ENCODE data around the gene MYO3B. TPM values are rescaled to one million over a fixed set of nuclear protein-coding genes. Genes with fewer than 3 reads are reported as not detected.

Gene MYO3B
- total RNA-seq, 1 donor from 2014 or later = 27.3 TPM

- Histone ChIP-seq H3K4me1 (no peaks in the 10 kb centered on the region), H3K27me3 (no peaks in the 10 kb centered on the region), H3K4me3 (no peak overlapping the region), H3K79me2 (ENCODE audit: low read depth) (no peaks in the 10 kb centered on the region), H4K20me1 (ENCODE audit: low read depth) (no peaks in the 10 kb centered on the region), H3K9ac (no peak overlapping the region), H2AFZ (replicated peaks) (no peak overlapping the region), H3K9me3 (ENCODE audit: low read depth) (no peaks in the 10 kb centered on the region), H3K27ac (no peak overlapping the region), H3K4me2 (no peak overlapping the region), H3F3A (ENCODE audit: low read depth) (no peaks in the 10 kb centered on the region), H3K36me3 (peaks cover 7% of the 10 kb centered on the region)
- DNase-seq (ENCODE audit: low spot score) = no peak
- Mint-ChIP-seq H3K36me3 (peaks cover 3% of the 10 kb centered on the region), H3K4me3 (no peak overlapping the region), H3K27me3 (ENCODE audit: insufficient read depth, low read depth) (peaks cover 3% of the 10 kb centered on the region), H3K27ac (no peak overlapping the region), H3K4me1 (no peaks in the 10 kb centered on the region), H3K9me3 (peaks cover 32% of the 10 kb centered on the region)
- no peak for TF ChIP-seq CTCF (IDR thresholded peaks at IDR 0.05)
- TF ChIP-seq EZH2 (IDR thresholded peaks at IDR 0.05) = no peak
- no peak for TF ChIP-seq EZH2phosphoT487 (IDR thresholded peaks at IDR 0.05)
Measured at GRCh38 chr2:170190172-170190571, 12.2 kb downstream of the MYO3B start.

- no peak overlapping the region for H3K27ac ChIP-seq
- H4K20me1 ChIP-seq (ENCODE audit: low read depth) = no peaks in the 10 kb centered on the region
- H3K79me2 ChIP-seq (ENCODE audit: low read depth) = no peaks in the 10 kb centered on the region
- peak overlapping the region; percentile 15 for H2AFZ ChIP-seq (replicated peaks)
- Mint-ChIP-seq H3K4me3 (no peak overlapping the region), H3K9me3 (peaks cover 23% of the 10 kb centered on the region), H3K36me3 (peaks cover 3% of the 10 kb centered on the region), H3K27me3 (ENCODE audit: insufficient read depth, low read depth) (peaks cover 3% of the 10 kb centered on the region), H3K27ac (no peak overlapping the region), H3K4me1 (no peaks in the 10 kb centered on the region)
- no peaks in the 10 kb centered on the region for H3K27me3 ChIP-seq
- H3F3A ChIP-seq (ENCODE audit: low read depth) = no peaks in the 10 kb centered on the region
- DNase-seq (ENCODE audit: low spot score) = no peak
- H3K9me3 ChIP-seq (ENCODE audit: low read depth) = no peaks in the 10 kb centered on the region
- no peak for TF ChIP-seq EZH2 (IDR thresholded peaks at IDR 0.05)
- TF ChIP-seq CTCF (IDR thresholded peaks at IDR 0.05) = no peak
- no peak for TF ChIP-seq EZH2phosphoT487 (IDR thresholded peaks at IDR 0.05)
- no peaks in the 10 kb centered on the region for H3K4me1 ChIP-seq
- no peak overlapping the region for H3K9ac ChIP-seq
- H3K4me3 ChIP-seq = no peak overlapping the region
- H3K36me3 ChIP-seq = peaks cover 7% of the 10 kb centered on the region
- H3K4me2 ChIP-seq = no peak overlapping the region
Measured at GRCh38 chr2:170191166-170191866, 13.4 kb downstream of the MYO3B start.

GRCh38 chr2:170196963-170197362 lies 19.0 kb downstream of the MYO3B start:
- H3K27me3 Mint-ChIP-seq (ENCODE audit: insufficient read depth, low read depth) = peaks cover 6% of the 10 kb centered on the region
- Histone ChIP-seq H3K27me3 (no peaks in the 10 kb centered on the region), H3K36me3 (peaks cover 7% of the 10 kb centered on the region), H2AFZ (replicated peaks) (no peak overlapping the region), H3K4me2 (no peak overlapping the region), H3K79me2 (ENCODE audit: low read depth) (no peaks in the 10 kb centered on the region), H3F3A (ENCODE audit: low read depth) (no peaks in the 10 kb centered on the region), H3K4me3 (no peak overlapping the region), H4K20me1 (ENCODE audit: low read depth) (no peaks in the 10 kb centered on the region), H3K27ac (no peak overlapping the region), H3K9ac (no peak overlapping the region), H3K9me3 (ENCODE audit: low read depth) (no peaks in the 10 kb centered on the region), H3K4me1 (no peaks in the 10 kb centered on the region)
- H3K4me1 Mint-ChIP-seq = peaks cover 25% of the 10 kb centered on the region
- no peak overlapping the region for H3K4me3 Mint-ChIP-seq
- TF ChIP-seq CTCF (IDR thresholded peaks at IDR 0.05) = no peak
- TF ChIP-seq EZH2phosphoT487 (IDR thresholded peaks at IDR 0.05) = no peak
- TF ChIP-seq EZH2 (IDR thresholded peaks at IDR 0.05) = no peak
- no peak for DNase-seq (ENCODE audit: low spot score)
- no peaks in the 10 kb centered on the region for H3K9me3 Mint-ChIP-seq
- H3K36me3 Mint-ChIP-seq = no peaks in the 10 kb centered on the region
- H3K27ac Mint-ChIP-seq = no peak overlapping the region
